Lower lobe of right lung (tissue), 2 donors: ENCODE results near the gene PNKD. TPM values are rescaled to one million over a fixed set of nuclear protein-coding genes. Genes with fewer than 3 reads are reported as not detected.

ENCODE experiments used
- ATAC-seq, 2 donors: fragments of 200-7000 bp; cut with Tn5 transposase; one replicate each; pipeline ENCODE4 v1.9.1; 2020 to 2022; ENCODE audit warnings: mild to moderate bottlenecking in 2 of 2, moderate library complexity in 2 of 2
- DNase-seq: peaks from one replicate; pipeline ENCODE4 v3.0.0-alpha.2; 2020
- H3K27ac ChIP-seq: fragments of 200-600 bp; one replicate; pipeline ENCODE4 v1.8.0; 2022
- H3K27me3 ChIP-seq: fragments of 200-600 bp; one replicate; pipeline ENCODE4 v1.8.0; 2022; ENCODE audit warnings: low read depth
- H3K36me3 ChIP-seq: fragments of 200-600 bp; one replicate; pipeline ENCODE4 v1.8.0; 2022; ENCODE audit warnings: mild to moderate bottlenecking
- H3K4me1 ChIP-seq: fragments of 200-600 bp; one replicate; pipeline ENCODE4 v1.8.0; 2022
- H3K4me3 ChIP-seq: fragments of 200-600 bp; one replicate; pipeline ENCODE4 v1.8.0; 2022; ENCODE audit warnings: mild to moderate bottlenecking
- H3K9me3 ChIP-seq: fragments of 200-600 bp; one replicate; pipeline ENCODE4 v1.8.0; 2022
- intact Hi-C: fragments of 100-400 bp; cut with DNase I; formaldehyde crosslinking; loops from one replicate; pipeline ENCODE4 v1.11.0; 2022
- total RNA-seq: library from RNA; stranded (reverse); fragmentation: NEBNext Ultra II Directional; extraction: Animal tissue kit (Norgen Biotek cat#: 25700); gene quantifications from one replicate; pipeline ENCODE4 v1.2.1, GENCODE V29; 2021
- TF ChIP-seq, protein P1 (sequence below): fragments of 200-600 bp; IDR thresholded peaks from one replicate; pipeline ENCODE4 v1.8.0; 2022; ENCODE audit warnings: antibody characterized with exemption, mild to moderate bottlenecking
- donor health status: DM: no; HTN: yes; CAD: no; lungs with severe emphysema.

PNKD gene
- total RNA-seq, 1 donor from 2014 or later = 65.8 TPM

DNA sequence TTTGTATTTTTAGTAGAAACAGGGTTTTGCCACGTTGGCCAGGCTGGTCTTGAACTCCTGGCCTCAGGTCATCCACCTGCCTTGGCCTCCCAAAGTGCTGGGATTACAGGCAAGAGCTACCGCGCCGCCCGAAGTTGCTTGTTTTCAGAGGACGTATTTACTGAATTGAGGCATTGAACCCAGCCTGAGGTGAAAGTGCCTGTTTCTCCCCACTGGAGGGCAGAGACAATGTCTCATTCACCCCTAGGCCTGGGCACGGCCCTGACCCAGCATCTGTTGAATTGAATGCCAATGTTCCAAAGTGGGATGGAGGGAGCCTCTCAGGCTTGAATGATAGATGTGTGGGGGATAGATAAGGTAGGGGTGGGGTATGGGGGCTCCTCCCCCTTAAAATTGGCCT is 26.5 kb downstream of the PNKD start:
- ATAC-seq = no peak
- no peaks in the 10 kb centered on the region for H3K36me3 ChIP-seq
- peaks cover 50% of the 10 kb centered on the region for H3K4me1 ChIP-seq
- H3K4me3 ChIP-seq = no peak overlapping the region
- no peaks in the 10 kb centered on the region for H3K9me3 ChIP-seq
- TF ChIP-seq, protein P1, sequence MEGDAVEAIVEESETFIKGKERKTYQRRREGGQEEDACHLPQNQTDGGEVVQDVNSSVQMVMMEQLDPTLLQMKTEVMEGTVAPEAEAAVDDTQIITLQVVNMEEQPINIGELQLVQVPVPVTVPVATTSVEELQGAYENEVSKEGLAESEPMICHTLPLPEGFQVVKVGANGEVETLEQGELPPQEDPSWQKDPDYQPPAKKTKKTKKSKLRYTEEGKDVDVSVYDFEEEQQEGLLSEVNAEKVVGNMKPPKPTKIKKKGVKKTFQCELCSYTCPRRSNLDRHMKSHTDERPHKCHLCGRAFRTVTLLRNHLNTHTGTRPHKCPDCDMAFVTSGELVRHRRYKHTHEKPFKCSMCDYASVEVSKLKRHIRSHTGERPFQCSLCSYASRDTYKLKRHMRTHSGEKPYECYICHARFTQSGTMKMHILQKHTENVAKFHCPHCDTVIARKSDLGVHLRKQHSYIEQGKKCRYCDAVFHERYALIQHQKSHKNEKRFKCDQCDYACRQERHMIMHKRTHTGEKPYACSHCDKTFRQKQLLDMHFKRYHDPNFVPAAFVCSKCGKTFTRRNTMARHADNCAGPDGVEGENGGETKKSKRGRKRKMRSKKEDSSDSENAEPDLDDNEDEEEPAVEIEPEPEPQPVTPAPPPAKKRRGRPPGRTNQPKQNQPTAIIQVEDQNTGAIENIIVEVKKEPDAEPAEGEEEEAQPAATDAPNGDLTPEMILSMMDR = no peak
- peak overlapping the region; percentile 34 for H3K27ac ChIP-seq
- no peaks in the 10 kb centered on the region for H3K27me3 ChIP-seq
- intact Hi-C loops = loop anchor here (10.0 kb wide), 1 partner anchor 68 kb away; no protein-coding TSS in a partner anchor
- no peak for DNase-seq

DNA sequence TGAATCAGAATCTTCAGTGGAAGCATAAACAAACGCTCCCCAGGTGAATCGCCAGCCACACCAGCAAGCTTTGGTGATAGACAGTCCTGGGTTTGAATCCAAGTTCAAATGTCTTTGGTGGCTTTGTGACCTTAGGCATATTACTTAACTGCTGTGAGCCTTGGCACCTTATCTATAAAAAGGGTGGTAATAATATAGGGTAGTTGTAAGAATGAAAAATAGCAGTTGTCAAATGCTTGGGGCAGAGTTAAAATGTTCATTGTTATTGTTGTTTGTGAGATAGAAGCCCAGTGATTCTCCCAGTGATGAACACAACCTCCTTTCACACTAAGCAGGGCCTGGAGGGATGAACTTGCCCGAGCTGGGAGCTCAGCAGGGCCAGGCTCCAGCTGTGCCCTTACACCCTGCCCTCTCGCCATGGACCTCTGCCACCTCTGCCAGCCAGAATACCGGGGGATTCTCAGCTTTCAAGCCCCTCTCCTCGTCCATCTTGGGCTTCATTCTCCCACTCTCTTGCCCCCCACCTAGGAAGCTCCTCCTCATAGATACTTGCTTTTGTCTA is 28.1 kb downstream of the PNKD start:
- Histone ChIP-seq H3K9me3 (no peaks in the 10 kb centered on the region), H3K27me3 (no peaks in the 10 kb centered on the region), H3K27ac (peak overlapping the region; percentile 34), H3K36me3 (no peaks in the 10 kb centered on the region), H3K4me3 (no peak overlapping the region), H3K4me1 (peaks cover 41% of the 10 kb centered on the region)
- DNase-seq = no peak
- TF ChIP-seq, protein P1 = no peak
- no peak for ATAC-seq
- intact Hi-C loops = loop anchor here (10.0 kb wide), 1 partner anchor 66 kb away; no protein-coding TSS in a partner anchor

DNA sequence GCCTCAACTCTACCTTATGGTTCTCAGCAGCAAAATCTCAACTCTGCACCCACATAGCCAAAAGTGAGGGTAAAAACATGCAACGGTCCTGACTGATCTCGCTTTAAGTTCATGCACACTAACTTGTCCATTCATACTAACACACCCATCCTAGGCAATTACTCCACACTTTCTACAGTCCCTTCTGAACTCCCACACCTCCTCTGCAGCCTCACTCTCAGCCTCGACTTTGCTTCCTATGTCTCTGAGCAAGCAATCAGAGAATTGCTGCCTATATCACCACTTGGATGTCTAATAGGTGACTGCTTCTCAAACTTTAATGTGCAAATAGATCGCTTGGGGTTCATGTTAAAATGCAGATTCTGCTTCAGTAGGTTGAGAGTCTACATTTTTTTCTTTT is 29.8 kb downstream of the PNKD start:
- Histone ChIP-seq H3K36me3 (no peaks in the 10 kb centered on the region), H3K27me3 (no peaks in the 10 kb centered on the region), H3K4me1 (peaks cover 23% of the 10 kb centered on the region), H3K4me3 (no peak overlapping the region), H3K27ac (no peak overlapping the region), H3K9me3 (no peaks in the 10 kb centered on the region)
- intact Hi-C loops = no loop called here
- no peak for DNase-seq
- TF ChIP-seq, protein P1 = no peak
- no peak for ATAC-seq

- ATAC-seq = peak; percentile 85 to 93
- intact Hi-C loops = no loop called here
- peak; percentile 81 for DNase-seq
- H3K9me3 ChIP-seq = no peaks in the 10 kb centered on the region
- TF ChIP-seq, protein P1 = peak; percentile 98
- H3K27me3 ChIP-seq = no peaks in the 10 kb centered on the region
- no peak overlapping the region for H3K27ac ChIP-seq
- H3K4me3 ChIP-seq = no peak overlapping the region
- H3K36me3 ChIP-seq = no peaks in the 10 kb centered on the region
- peaks cover 12% of the 10 kb centered on the region for H3K4me1 ChIP-seq
Measured at GRCh38 chr2:218301176-218301819, 31.0 kb downstream of the PNKD start.

DNA sequence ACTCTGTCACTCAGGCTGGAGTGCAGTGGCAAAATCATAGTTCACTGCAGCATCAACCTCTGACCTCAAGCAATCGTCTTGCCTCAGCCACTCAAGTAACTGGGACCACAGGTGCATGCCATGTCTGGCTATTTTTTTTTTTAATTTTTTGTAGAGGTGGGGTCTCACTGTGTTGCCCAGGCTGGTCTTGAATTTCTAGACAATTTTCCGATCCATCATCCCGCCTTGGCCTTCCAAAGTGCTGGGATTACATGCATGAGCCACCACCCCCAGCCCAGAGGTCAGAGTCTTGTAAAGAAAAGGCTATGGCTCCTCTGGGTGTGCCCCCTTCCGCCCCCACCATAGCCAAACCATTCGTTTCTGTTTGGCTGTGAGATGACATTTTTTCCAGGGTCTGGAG is 35.1 kb downstream of the PNKD start:
- no peak for ATAC-seq
- Histone ChIP-seq H3K36me3 (no peaks in the 10 kb centered on the region), H3K27me3 (no peaks in the 10 kb centered on the region), H3K4me3 (no peak overlapping the region), H3K9me3 (no peaks in the 10 kb centered on the region), H3K4me1 (no peaks in the 10 kb centered on the region), H3K27ac (no peak overlapping the region)
- no peak for DNase-seq
- intact Hi-C loops = no loop called here
- TF ChIP-seq, protein P1 = no peak
